GM21737 (cell line): Measurements from ENCODE around the gene SMIM22.
A peak's percentile ranks its signal among the peaks of the same experiment; 100 is the strongest.
"Not testable (repeated sequence)": the region's sequence is repeated elsewhere in the genome, so short reads cannot be mapped to it uniquely, and the experiment has no call there.

Source experiments
- ATAC-seq: cut with Tn5 transposase; IDR thresholded peaks from one replicate; pipeline ENCODE4 v1.9.1; 2021; ENCODE audit warnings: mild to moderate bottlenecking, moderate library complexity; ENCODE audit not compliant: unreplicated experiment

The SMIM22 gene

GRCh38 chr16:4768549-4769305, 26.4 kb upstream of the SMIM22 start:
- peak; percentile 61 for ATAC-seq

- ATAC-seq, result no peak
Measured at GRCh38 chr16:4769306-4769638, 25.9 kb upstream of the SMIM22 start.

DNA sequence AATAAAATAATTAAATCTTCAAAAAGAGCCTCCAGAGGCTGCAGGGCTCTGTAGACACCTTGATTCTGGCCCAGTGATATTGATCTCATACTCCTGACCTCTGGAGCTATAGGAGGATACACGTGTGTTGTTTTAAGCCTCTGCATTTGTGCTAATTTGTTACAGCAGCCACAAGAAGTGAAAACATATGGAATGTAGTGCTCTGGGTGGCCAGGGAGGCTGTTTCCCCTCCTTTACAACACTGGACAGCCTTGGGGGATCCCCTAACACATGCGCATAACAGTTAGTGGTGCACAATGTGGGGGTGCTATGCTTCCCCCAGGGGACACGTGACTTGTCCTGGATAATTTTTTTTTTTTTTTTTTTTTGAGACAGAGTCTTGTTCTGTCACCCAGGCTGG, 23.5 kb upstream of the SMIM22 start:
- ATAC-seq, result no peak

GRCh38 chr16:4772351-4772750, 22.8 kb upstream of the SMIM22 start:
- ATAC-seq, result no peak

DNA sequence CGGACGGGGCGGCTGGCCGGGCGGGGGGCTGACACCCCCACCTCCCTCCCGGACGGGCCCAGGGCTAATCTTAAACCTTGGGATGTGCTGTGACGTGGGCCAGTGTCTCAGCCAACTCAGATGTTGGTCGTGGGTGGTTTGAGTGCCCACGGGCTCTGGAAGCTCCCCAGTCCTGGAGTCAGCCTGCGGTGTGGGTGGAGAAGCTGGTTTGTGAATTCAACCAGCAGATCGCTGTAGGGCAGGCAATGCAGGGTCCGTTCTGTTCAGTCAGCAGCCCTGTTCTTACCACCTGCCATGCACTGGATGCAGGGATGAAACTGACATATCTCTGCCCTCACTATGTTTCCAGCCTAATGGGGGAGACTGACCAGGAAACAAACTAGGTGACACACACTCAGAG, 20.2 kb upstream of the SMIM22 start:
- ATAC-seq, result no peak

- no peak for ATAC-seq
Measured at GRCh38 chr16:4776141-4776705, 18.9 kb upstream of the SMIM22 start.

DNA sequence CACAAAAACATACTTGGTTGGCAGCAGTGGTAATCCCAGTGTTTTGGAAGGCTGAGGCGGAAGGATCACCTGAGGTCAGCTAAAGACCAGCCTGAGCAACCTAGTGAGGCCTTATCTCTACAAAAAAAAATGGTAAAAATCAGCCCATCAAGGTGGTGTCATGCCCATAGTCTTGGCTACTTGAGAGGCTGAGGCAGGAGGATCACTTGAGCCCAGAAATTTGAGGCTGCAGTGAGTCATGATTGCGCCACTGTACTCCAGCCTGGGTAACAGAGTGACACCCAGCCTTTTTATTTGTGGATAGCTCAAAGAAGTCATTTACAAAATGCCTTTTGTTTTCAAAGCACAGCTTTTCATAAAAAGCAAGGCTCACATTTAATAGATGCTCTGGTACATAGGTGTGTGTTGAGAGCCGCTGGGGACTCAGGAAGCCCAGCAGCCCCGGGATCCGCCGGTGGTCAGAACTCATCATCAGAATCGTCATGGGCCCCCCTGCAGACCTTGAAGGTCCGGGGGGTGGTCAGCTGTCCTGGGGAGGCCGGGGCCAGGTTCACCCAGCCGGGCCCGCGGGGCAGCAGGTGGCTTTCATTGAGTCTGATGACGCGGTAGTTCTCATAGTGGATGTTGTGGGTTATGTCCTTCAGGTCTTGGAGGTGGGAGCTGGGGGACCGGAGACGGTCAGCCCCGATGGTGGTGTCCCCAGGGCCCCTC, 17.7 kb upstream of the SMIM22 start:
- no peak for ATAC-seq

- ATAC-seq, result no peak
Measured at GRCh38 chr16:4778050-4778392, 17.1 kb upstream of the SMIM22 start.

GRCh38 chr16:4780235-4780634, 14.9 kb upstream of the SMIM22 start:
- ATAC-seq, result no peak

DNA sequence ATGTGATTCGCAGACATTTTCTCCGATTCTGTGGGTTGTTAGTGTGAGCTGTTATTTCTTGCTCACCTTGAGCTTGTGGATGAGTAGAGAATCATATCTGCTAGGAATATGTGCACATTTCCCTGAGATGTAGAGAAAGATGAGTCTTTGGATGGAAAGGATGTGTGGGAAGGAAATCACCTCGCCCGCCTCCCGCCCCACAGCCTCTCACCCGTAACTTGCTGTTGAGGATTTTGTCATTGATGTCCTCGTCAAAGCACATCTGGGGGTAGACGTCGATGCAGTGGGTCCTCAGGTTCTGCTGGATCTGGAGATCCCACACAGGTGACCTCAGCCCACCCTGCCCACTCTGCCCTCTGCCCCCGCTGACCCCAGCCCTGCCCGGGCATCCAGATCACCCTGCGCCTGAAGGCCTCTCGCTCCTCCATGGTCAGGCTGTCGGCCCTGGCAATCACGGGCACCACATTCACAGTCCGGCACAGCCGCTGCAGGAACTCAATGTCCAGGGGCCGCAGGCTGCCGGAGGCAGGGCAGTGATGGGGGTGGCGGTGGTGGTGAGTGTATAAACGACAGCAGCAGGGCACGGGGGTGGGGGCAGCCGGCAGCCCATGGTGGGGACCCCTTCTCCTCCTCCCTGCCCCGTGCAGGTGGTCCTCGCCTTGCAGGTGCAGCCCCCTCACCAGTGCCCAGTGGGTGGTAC, 11.8 kb upstream of the SMIM22 start:
- no peak for ATAC-seq

DNA sequence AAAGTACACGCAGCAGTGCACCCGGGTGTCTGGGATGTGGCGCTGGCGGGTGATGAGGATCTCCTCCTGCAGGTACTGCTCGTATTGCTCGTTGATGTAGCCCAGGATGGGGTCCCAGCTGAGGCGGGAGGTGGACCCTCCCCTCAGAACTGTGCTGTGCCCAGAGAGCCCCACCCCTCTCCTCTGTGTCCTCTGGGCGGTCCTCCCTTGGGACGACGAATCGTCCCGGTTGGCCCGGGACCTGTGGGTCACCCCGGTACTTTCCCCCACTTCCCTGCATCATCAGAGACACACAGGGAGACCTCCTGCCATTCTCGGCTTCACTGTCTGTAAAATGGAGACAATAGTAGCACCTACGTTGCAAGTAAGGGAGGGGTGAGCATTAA, 11.2 kb upstream of the SMIM22 start:
- ATAC-seq, result no peak

GRCh38 chr16:4784444-4784987, 10.7 kb upstream of the SMIM22 start:
- not testable (repeated sequence) for ATAC-seq

GRCh38 chr16:4785758-4786433, 9.3 kb upstream of the SMIM22 start:
- no peak for ATAC-seq

- no peak for ATAC-seq
Measured at GRCh38 chr16:4787068-4787467, 8.1 kb upstream of the SMIM22 start.

DNA sequence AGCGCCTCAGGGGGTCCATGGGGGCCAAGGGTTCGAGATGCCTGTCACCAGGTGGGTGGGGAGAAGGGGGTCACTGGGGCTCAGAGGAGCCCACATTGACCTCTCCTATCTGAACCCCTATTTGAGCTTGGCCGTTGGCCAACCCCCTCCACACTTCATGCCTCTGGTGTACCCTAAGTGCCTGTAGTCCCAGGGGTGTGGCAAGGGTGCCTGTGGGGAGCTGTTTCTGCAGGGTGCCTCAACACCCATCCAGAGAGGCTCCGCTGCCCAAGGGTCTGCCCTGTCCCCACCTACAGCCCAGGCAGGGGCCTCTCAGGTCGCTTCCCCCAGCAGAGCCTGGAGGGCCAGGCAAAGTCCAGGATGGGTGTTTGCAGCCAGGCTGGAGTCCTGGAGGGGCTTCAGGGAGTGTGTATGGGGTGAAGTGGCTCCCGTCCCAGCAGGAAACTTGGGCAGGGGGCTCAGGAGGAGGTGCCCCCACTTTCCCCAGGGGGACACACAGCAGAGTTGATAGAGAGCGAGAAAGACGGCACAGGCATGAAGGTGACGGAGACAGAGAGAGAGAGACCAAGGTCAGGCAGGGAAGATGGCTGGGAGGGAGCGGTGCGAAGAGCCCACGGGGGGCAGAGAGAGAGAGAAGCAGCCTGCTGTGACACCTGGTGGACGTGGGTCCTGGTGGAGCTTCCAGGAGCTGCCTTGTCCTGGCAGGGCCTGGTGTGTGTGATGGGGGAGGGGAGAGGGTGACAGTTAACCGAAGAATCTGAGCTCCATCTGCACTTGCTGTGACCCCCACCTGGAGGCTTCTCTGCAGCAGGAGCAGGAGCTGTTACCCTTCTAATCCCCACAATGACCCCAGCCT, 7.3 kb upstream of the SMIM22 start, which contains the start of gene SEPTIN12:
Gene SEPTIN12 (minus strand): TSS at position 719 of the 856 bp plus-strand sequence. CDS start 700 bp downstream, at position 19.
- ATAC-seq, result no peak

- ATAC-seq, result no peak
Measured at GRCh38 chr16:4788489-4788889, 6.7 kb upstream of the SMIM22 start.

- no peak for ATAC-seq
Measured at GRCh38 chr16:4788910-4789309, 6.3 kb upstream of the SMIM22 start.

DNA sequence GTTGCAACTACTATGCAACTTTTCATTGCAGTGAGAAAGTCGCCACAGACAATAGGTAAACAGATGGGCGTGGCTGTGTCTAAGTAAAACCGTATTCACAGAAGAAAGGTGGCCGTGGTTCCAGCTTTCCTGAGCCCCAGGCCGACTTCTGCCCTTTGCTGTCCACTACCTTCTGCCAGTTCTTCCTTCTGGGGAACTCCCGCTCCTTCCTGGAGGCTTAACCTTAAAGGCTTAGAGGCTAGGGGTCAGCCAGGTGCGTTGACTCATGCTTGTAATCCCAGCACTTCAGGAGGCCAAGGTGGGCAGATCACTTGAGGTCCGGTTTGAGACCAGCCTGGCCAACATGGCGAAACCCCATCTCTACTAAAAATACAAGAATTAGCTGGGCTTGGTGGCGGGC, 4.9 kb upstream of the SMIM22 start:
- ATAC-seq, result no peak

DNA sequence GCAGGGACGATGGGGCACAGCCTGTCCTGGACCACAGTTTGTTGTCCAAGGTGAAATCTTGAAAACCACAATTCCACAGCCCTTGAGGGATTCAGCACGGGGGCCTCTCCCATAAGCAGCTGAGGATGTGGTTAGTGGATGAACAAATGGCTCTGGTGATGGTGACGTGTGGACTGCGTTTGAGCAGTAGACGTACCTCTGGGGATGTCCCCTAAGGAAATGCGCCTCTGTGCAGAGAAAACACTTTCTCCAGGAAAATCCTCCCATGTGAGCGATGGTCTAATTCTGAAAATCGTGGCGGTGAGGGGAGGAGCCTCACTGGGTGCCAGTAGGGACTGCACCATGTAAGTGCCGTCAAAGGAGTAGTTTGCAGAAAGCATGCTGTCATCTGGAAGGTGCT, 4.3 kb upstream of the SMIM22 start:
- ATAC-seq, result no peak

DNA sequence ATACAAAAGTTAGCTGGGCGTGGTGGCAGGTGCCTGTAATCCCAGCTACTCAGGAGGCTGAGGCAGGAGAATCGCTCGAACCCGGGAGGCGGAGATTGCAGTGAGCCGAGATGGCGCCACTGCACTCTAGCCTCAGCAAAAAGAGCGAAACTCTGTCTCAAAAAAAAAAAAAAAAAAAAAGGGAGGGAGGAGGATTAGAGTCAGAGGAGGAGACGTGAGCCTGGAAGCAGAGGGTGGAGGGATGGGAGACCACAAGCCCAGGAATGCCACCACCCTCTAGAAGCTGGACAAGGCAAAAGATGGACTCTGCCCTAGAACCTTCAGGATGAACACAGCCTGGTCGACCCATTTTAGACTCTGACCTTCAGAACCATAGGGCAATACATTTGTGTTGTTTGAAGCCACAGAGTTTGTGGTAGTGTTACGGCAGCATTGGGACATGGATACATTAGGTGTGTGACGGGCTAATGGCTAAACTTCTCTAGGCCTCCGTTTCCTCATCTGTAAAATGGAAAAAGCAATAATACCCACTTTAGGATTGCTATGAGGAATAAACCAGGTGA, 2.1 kb upstream of the SMIM22 start:
- ATAC-seq, result no peak
